Ecto neural progenitor cell (in vitro differentiated cells): ENCODE data around the gene TFAP2E.

Experiments used
- DNase-seq: peaks from one replicate; pipeline ENCODE4 v3.0.0-alpha.2; 2018; ENCODE audit warnings: low spot score

TFAP2E gene

DNA sequence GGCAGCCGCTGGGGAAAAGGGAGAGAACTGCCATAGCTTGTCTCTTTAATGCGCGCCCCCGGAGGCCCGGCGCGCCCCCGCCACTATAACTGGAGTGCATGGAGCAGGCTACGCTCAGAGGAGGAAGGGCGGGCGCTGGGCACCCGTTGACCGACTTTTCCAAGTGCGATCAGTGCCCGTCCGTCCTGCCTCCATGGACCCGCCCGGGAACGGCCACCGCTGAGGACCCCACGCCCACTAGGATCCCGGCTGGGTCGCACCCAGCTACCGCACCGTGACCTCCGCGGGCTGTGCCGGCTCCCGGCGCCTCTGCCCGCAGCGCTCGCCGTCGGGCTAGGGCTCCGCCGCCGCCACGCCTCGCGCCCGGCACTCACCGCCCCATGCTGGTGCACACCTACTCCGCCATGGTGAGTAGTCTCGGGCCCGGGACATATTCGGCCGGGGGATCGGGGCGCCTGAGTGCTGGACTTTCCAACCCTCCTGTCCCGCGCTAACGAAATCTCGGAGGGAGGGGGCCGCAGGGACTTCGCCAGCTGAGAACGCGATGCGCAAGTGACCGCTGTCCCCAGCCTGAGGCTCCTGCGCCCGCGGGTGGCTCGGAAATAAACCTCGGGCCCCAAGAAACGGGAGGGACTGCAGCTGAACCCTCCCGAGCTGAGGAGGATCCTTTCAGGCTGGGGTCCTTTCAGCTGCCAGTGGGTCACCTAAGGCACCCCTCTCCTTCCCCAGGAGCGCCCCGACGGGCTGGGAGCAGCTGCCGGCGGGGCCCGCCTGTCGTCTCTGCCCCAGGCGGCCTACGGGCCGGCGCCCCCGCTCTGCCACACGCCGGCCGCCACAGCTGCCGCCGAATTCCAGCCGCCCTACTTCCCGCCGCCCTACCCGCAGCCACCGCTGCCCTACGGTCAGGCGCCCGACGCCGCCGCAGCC lies at the start of gene TFAP2E:
TSS of gene TFAP2E (plus strand) at position 117 of the 927 bp plus-strand sequence. CDS start at position 381, 264 bp downstream.
- DNase-seq = peak; percentile 69

DNA sequence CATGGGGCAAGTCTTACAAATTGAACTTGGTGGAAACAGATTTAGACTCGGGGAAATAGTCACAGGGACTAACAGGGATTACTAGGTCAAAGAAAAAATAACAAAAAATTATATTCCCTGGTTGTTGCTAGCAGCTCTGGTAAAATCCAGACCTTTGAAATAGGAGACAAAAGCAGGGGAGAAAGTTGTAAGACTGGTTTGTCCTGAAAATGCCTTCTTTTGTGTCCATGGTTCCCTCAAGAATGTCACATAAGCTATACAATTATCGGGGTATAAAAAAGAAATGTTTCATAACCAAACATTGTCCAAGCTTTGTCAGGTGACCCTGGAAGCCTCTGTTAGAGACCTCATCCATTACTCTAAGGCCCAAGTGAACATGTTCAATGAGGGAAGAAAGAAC lies 49.0 kb upstream of the TFAP2E start:
- DNase-seq = no peak

DNA sequence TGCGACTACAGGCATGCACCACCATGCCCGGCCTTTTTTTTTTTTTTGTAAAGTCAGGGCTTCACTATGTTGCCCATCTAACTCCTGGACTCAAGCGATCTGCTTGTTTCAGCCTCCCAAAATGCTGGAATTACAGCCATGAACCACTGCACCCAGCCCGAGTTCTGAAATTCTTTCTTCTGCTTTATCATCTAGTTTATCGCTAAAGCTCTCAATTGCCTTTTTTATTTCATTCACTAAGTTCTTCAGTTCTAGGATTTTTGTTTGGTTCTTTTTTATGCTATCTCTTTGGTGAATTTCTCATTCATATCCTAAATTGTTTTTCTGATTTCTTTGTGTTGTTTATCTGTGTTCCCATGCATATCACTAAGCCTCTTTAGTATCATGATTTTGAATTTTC lies 42.9 kb upstream of the TFAP2E start:
- DNase-seq = no peak

DNA sequence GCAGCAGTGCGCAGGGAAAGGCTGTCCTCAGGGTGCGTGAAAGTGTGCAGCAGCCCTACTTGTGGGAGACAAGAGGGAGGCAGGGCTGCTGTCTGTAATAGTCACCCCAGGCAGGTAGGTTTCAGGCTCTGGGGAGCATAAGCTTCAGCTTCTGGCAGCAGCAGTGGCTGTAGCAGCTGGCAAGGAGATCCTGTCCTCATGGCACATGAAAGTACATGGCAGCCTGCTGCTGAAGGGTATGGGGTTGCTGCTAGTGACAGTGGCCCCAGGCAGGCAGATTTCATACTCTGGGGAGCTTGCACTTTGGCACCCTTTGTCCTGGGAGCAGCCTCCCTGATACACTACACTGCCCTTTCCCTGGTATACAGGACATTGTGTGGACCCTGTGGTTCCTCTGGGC lies 42.2 kb upstream of the TFAP2E start:
- no peak for DNase-seq

DNA sequence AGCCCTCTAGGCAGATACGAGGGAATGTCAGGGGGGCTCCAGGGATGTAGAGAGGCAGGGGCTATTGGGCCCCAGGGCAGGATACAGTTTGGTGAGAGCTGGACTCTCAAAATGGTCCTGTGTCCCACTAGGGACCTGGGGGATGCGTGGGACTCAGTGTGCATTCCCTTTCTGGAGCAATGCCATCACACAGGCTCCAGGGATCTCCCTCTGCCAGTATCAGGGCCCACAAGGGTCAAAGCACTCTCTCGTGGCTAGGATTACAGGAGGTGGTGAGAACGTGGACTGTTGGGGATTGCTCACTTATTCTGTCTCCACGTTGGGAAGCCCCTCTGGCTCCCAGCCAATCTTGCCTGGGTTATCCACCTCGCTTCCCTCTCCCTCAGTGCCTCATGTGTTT lies 41.7 kb upstream of the TFAP2E start:
- DNase-seq = no peak

DNA sequence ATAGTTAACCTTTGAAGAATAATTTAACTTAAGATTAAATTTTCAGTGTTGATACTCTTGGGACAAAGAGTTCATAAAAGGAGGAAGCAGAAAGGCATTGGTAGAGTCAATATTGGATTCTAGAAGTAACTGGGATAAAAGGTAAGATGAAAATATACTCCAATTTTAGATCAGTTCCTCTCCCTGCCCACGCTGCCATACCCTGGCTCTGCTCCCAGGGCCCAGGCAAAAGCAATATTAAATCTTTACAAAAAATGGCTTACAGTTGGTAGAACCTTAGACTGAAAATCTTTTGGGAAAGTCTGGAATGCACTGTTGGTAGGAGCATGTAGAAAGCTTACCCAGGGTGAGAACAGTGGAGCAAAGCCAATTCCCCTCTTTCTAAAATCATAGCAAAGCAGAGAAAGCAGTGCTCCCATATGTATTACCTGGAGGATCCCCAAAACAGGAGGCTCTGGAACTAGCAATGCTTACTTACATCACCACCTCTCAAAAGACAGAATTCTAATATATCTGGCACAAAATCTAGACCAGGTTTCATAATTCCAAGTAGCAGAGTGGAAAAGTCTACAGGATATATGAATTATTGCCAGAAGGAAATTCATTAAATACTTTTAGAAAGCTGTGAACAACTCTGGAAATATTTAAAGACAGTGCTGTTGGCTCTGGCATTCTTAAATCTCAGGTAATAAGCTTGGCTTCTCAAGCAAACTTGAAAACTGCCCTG lies 40.5 kb upstream of the TFAP2E start:
- no peak for DNase-seq

DNA sequence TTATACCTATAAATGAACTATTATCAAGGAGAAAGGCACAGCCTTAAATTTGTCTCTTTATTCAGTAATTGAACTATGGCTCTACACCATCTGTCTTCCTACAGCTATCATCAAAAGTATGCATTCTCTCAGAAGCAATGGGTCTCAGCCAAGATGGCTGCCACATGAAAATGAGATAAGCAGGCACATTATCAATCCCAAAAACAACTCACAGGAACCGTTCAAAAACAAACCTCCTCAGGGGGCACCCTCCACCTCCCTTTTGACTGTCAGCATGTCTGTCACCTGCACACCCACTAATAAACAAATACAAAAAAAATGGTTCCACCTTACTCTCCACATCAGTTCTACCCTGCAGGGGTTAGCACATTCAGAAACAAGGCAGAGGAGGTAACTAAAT lies 39.5 kb upstream of the TFAP2E start:
- no peak for DNase-seq

DNA sequence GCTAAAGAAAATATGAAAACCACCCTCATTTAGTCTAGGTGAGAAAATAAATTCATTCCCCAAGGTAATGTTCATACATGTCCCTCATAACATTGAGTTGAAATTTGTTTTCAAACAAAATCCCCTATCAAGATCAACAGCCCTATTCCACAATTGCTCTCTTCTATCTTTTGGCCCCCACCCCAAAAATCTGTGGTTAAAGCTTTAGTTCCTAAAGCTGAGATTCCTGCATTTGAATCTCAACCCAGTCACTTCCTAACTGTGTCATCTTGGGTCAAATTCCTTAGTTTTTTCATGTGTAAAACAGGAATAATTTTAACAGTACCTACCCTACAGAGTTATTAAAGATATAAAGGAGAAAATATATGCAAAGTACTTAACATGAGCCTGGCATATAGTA lies 37.9 kb upstream of the TFAP2E start:
- DNase-seq = no peak

DNA sequence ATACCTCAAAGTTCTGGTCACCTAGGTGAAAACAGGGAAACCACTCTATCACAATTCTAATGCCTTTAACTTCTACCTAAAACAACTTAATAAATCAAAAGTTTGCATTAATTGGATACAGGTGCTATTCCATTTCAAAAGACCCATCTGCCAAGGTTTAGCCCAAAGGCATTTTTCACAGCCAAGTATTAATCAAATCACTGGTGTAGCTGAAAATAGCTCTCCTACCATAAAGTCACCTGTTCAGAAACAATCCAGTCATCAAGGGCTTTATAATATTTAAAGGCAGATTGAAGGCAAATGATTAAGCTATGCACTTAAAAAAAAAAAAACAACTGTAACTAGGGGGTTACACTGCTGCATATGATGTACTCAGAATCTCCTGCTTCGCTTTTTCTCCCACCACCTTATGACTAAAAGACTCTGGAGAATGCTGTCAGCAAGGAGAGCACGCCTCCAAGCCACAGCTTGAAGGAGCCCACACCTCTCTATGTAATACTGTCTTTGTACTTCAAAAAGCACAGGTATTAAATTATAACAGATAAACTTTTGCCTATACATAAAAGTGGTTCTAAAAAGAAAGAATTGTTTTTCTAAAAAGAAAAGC lies 36.5 kb upstream of the TFAP2E start:
- no peak for DNase-seq

DNA sequence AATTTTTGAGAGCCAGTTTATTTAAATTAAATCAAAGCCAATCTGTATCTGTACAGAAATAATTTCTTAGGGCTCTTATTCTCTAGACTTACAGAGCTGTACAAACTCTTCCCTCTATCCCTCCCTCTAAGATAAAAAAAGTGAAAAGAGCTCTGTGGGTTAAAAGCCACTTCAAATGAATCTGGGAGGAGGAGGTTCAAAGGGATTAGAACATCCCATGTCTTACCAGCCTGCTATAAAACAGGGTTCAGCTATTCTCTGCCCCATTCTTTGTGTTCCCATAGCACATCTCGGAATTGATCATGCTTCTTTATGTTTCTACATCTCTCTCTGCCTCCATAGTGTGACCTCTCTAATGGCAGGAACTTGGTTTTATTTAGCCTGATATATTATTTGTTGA lies 35.3 kb upstream of the TFAP2E start:
- DNase-seq = no peak

DNA sequence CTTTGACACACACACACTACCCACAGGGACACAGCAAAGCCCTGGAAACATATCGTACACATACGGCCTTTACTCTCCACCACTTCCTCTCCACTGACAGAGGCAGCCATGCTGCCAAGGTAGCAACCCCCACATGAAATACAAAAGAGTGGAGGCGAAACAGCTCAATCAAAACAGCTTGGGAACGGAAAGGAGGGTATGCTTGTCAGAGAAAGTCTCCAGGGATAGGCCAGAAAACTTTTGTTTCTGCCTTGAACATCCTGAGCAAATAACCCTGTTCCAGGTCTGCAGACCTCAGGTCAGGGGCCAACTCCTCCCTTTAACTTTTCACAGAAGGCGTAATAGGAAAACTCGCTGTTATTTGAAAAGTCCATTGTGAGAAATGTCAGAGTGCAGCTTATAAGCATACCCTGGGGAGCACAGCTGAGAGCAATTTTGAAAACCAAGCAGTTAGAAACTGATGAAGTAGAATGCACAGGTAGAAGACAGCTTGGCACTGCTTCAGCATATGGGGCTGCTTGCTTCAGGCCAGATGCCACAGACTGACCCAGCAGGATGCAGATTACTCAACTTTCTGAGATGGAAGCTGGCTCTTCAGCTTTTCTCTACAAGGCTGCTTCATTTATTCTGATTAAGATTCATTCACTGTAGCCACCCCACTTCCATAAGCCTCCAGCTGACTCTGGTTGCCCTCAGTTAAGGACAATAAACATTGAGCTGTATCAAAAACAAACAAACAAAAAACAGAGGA lies 33.9 kb upstream of the TFAP2E start:
- DNase-seq = no peak

DNA sequence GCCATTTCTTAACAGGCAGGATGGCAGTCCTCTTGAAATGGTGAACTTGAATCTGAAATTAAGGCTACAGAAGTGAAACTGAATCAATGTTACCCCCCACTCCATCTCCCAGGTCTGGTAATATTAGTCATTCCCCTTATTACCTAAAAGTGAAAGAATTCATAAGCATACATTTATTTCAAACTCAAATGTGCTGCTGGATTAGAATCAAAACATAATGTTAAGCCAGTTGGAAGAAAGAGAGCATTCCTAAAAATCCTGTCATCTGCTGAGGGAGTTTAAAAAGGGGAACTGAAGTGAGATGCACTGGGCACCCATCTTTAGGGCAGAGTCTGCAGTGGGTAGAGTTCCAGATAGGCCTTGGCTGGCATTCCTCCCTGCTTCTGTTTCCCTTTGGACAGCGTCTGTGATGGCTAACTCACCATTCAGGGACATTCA lies 33.3 kb upstream of the TFAP2E start:
- no peak for DNase-seq

DNA sequence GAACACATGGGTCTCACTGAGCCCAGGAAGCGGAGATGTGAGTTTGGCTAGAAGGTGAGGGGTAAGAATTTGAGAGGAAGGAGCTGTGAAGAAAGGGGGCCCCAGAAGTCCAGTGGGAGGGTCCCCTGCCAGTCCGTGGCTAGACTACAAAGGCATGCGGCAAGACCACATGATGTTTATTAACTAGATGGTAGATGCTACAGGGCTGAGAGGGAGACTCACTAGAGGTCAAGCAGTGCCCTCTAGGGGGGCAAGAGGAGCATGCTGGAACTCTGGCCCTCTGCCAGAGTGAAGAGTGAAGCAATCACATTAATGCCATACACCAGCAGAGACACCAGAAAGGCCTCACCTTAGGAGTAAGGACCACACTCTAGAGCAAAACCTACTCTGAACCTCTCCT lies 28.1 kb upstream of the TFAP2E start:
- DNase-seq = peak; percentile 67

DNA sequence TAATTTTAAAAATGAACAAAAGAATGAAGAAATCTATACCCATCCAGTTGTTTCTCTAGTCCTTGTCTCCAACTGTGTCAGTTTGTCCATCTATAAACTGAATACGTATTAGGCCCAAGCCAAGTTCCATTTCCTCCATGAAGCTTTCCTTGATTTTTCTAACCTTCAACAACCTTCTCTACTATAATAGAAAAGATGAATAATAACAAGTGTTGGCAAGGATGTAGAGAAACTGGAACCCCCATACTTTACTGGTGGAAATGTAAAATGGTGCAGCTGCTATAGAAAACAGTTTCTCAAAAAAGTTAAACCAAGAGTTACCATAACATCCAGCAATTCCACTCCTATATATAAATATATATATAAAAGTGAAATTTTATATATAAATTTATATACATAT lies 26.5 kb upstream of the TFAP2E start:
- no peak for DNase-seq

DNA sequence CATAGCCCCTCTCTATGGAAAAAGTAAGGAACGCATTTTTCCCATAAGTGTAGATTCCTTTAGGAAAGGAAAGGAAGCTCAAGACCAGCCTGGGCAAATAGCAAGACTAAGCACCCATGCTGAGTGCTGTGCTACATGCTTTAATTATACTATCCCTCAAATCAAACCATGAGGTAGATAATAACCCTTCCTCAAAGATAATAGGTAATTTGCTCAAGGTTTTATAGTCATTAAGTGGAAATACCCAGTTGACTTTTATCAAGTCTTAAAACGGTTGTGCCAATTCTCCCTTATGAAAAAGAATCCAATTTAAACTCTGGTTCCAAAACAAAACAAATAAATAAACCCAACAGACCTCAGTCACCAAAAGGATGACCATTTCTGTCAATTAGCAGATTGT lies 19.3 kb upstream of the TFAP2E start:
- DNase-seq = no peak

DNA sequence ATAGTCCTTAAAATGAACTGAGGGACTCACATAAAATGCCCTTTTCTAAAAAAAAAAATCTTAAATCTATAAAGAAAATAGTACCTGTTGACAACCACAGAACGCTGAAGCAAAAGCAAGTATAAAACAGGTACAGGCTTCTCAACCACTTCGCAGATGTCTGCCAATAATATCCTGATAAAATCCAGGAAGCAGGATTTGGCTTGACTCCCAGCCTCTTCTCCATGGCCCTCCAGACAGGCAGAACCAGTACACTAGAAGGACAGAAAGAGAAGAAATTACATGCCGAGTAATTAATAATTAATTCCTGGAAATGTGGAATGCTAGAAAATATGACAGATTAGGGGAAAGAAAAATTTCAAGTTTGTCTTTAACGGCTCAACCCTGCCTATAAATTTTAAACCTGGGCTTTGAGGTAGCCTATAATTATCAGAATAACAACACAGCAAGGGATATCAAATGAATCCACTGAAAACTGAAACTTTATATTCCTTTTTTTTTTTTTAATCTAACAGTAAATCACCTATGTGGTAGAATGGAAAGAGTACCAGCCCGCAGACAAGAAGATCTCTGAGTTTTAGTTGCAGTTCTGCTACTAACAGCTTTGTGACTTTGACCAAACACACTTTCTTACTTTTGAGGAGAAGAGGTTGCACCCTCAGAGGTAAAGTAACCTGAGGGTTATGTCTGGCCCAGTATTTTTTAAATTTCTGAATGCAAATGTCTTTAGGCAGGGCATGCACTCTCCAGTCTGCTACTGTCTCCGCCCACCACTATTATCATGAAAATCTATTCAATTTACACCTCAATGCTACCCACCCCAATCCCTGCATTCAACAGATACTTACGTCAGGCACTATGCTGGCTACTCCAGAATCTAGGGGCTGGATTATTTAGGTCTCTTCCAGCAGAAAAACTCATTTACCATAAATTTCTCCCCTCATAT lies 18.6 kb upstream of the TFAP2E start:
- no peak for DNase-seq

DNA sequence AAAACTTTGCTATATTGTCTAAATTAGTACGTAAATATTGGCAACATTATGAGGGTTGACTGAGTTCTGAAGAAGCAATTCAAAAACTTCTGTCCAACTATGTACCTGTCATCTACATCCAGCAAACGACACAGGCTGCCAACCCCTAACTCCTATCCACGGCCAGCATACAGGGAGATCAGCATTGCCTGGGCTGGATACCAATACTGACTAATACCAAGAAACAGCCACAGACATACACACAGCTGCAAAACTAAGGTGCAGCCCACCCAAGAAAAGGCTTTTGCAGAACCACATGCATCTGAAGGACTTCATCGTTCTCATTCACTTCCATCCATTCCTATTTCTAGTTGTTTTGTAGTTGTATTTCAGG lies 17.9 kb upstream of the TFAP2E start:
- no peak for DNase-seq

DNA sequence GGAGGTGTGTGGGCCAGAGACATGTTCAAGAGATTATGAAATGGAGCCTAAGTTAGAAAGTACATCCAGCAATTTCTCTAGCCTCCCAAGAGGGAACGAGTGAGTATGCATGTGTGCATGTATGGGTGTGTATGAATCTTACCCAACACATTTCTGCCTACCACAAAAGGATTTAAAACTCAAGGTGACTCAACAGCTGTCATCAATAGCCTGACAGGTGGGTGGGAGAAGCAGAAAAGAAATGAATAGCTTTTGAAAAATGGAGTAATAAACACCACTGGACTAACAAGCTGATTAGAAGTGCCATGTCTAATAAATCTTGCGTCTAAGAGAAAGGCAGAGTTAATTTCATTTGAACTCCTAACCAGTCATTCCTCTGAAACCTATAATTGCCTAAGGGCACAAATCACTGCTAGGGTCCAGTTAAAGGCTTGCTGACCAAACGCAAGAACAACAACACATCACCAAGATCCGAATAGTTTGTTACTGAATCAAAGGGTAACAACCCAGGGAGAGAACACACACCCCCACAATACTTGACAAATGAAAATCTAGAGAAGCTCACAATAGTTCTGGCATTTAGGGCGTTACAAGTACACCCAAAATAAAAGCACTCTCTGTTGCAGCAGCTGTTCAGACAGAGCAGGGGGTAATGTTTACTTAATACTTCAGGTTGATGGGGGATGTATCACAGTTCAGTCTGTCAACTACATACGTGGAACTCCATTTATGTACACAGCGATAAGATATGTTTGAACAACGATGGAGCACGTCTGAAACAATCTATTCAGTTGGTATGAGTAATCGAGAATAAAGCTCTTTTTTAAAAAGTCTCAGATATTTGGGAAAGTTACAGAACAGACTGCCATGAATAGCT lies 17.3 kb upstream of the TFAP2E start:
- no peak for DNase-seq

DNA sequence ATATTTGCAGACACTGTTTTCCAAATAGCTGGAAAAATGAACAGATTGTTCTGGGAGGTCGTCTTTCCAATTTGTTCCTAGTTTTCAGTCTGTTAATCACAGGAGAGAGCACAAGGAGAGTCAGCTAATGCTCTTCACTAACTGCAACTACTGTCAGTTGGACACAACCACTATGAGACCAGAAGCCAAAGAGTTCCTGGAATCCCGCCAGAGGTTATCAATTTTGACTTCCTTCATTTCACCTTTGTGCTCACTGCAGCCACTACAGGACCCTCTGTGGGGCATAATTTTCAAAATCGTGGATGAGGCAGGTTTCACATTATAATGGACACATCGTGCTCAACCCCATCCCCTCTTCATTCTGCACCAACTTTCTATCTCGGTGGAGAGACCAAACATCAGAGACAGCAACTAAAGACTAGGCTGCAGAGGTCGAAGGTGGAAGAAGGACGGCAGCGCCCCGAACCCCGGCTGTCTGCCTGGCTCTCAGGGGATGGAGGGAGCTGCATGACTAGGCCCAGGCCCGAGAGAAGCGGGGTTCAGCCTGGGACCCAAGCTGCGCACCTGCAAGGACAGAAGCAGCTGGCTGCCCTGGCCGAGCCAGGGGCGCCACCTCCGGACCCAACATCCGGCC lies 16.5 kb upstream of the TFAP2E start:
- no peak for DNase-seq
